Activated CD4-positive, alpha-beta T cell treated with anti-CD3 and anti-CD28 coated beads, Interleukin-2, Interleukin-6, amounts not matched to agents 100 ng/mL and 50 ng/mL, durations not matched to agents 16 hours and 8 hours (primary cell): ENCODE results near the gene TENM4.

Source experiments
- DNase-seq: peaks from one replicate; pipeline ENCODE4 v3.0.0-alpha.2; 2020

Gene TENM4

DNA sequence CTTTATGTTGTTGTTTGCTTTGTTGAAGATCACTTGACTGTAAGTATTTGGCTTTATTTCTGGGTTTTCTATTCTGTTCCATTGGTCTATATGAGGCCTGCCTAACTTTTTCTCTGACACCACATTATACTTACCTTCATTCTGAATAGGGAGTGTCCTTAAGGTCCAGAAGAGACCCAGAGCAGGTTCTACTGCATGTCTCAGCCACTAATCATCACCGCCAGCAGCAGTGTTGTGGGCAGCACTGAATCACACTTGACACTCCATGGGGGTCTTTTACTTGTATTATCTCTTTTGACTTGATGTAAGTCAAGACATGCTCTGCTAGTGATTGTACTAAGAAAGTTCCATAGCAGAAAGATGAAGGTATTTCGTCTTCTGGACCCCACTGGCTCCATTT lies 274.9 kb downstream of the TENM4 start:
- DNase-seq: no peak

DNA sequence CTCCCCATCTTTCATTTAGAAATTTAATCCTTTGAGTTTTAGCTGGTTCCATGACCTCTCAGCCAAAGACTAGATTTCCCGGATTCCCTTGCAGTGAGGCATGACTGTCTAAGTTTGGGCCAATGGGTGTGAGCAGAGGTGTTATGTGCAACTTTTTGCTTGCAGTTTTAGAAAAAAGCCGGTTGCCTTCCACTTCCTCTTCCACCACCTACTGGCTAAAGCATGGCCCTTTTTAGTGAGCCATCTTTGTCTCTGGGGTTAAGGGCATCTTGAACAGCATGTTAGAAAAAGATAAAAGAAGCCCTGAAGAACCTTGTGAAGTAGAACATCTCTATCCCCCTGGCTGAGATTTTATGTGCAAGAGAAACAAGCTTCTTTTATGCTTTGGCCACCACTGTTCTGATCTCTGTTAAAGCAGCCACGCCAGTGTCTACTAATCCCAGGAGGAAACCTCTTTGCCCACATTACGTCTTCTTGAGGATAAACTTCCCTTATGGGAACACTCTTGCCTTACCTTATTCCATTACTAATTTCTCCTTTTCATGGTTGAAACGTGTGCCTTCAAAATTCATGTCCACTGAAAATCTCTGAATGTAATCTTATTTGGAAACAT lies 279.9 kb downstream of the TENM4 start:
- no peak for DNase-seq

DNA sequence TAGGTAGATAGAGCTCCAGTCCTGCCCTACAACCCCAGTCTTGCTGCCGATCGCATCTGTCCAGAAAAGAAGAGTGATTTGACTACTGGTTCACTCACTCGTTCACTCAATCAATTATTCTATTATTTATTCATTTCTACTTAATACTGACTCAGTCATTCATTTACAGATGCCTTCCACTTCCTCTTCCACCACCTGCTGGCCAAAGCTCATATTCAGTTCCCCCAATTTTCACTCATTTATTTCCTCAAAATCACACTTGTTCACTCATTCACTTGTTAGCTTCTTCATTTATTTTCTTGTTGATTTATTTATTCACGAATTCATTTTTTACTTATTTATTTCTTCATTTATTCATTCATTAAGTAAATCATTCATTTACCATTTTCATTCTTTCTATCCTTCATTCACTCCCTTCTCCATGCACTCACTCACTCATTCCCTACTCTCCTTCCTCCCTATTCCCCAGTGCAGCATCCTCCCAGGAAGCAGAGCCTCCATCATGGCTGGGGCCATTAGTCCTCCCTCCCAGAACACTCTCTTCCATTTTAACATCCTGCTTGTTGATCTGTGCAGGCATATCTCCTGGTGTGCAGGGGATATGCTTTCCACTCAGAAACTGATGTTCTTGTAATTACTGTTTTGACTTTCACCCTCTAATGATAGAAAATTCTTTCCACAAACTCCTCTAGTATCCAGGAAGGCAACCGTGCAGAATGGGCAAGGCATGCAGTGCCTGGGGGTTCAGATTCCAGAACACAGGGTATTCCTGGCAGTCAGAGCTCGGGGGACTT lies 281.0 kb downstream of the TENM4 start:
- DNase-seq: no peak

DNA sequence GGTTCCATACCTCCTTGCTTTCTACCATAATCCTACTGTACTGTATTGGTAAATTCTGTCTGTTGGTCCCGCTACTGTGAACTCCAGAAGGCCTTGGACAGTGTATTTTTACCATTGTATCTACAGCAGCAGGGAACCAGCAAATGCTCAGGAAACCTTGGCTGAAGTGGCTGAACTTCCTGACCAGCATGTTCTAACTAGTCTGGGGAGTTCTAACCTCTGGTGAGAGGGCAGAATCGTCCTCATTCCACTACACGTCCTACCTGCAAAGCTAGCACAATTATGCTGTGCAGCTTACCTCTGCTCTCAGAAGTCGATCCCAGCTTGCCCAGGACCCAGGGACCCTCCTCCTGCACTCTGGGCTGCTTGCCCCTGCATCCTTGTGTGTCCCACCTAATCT lies 283.1 kb downstream of the TENM4 start:
- DNase-seq: no peak

DNA sequence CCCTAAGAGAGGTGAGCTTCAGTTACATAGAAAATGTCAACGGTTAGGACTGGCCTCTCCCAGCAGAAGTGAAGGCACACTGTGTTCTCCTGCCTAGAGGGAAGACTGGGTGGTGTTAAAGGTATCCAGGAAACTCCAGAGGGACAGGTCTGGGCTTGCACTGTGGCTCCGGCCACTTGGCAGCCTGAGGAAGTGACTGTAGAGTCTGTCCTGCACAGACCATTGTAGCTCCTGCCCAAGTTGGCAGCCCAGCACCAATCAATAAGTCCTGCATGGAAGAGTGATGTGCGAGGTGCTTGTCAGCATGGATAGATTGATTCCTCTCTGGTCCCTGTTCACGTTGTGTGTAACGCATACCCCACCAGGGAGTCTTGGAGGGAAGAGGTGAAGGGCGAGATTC lies 284.8 kb downstream of the TENM4 start:
- DNase-seq: no peak

DNA sequence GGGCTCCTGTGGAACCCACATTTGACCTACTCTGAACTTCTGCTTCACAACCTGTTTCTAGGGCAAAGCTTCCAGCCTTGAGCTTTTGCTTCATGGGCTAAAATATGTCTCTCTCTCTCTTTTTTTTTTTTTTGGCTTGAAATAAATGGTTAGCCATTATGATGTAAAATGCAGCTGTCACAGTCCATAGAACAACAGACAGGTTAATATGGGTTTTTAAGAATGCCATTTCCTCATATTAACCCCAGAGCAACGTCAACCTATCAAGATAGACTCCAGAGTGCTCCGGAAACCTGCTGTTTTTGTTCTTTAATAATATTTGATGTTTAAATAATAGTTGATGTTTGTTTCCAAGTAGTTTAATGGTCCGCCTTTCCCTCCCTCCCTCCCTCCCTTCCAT lies 285.6 kb downstream of the TENM4 start:
- DNase-seq: no peak

DNA sequence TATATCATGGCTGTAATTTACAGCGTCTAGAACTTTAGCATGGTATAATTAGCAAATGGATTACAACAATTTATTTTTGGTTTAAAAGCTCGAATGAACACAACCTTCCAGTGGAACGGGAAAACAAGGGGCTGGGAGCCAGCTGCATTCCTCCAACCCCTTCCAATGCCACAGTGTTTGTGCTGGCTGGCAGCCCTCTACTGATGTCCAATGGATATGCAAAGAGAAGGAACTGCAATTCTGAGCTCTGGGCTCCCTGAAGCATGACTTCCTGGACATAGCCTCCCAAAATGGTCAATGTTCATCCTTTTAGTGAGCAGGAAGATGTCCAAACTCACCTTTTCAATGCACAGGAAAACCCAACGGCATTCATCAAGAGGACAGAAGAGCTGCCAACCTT lies 288.3 kb downstream of the TENM4 start:
- DNase-seq: no peak

DNA sequence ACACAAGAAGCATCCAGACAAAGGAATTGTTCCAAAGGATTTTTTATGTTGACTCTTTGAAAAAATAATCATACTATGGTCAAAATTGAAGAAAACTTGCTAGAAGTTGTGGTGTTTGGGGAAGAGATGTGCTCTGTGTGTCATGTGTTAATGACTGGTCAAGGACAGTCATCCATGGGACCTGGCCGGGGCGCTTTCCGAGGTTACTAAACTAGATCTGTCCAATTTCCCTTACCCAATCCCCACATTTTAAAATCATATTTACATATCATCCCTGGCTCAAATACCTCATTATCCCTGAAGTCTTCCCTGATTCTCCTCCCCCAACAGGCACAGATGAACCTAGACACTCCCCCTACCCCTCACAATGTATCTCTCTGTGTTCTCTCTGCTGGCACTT lies 289.4 kb downstream of the TENM4 start:
- DNase-seq: no peak

DNA sequence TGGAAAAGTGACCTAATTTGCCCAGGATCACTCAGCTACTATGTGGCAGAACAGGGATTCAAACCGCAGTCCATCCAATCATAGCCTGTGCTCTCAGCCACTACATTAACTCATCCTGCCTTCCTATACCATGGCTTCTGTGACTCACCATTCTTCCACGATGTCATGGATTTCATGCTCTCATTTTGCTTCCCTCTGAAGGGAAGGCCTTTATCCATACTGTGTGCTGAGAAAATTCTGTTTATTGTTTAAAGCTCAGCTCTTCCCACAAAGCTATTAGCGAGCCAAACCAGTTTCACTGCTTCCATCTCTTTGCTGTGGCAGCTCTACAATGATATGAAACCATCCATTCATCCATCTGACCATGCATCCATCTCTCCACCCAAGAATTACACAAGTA lies 289.9 kb downstream of the TENM4 start:
- DNase-seq: no peak

DNA sequence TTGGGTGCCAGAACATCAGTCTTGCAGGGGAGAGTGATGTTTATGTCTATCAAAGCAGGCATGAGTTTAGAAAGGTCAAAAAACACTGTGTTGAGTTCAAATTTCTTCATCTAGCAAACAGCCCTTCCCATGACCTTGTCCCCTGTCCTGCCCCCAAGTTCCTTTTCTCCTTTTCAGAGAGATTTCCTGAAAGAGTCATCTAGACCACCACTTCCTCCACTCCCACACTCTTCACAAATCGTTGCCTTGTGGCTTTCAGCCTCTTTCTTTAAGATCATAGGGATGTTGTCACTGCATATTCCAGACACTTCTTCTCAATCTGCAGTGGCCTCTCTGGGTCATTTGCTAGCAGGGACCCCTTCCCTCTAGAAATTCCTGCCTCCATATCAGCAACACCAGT lies 290.5 kb downstream of the TENM4 start:
- no peak for DNase-seq

DNA sequence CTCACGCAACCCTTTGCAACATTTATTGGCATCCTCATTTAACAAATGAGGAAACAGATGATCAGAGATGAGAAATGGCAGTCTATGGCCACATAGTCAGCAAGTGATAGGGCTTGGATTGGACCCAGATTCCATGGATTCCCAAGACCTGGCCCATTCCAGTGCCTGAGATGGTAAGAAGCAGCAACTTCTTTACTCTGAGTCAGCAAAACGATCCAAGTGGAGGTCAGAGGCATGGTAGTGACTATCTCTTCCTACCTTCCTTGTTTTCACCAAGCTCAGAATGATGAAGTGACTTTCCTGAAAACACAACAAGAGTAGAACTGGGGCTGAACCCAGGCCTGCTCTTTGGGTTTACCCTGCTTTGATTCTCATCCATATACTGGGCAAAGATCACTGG lies 293.1 kb downstream of the TENM4 start:
- no peak for DNase-seq

DNA sequence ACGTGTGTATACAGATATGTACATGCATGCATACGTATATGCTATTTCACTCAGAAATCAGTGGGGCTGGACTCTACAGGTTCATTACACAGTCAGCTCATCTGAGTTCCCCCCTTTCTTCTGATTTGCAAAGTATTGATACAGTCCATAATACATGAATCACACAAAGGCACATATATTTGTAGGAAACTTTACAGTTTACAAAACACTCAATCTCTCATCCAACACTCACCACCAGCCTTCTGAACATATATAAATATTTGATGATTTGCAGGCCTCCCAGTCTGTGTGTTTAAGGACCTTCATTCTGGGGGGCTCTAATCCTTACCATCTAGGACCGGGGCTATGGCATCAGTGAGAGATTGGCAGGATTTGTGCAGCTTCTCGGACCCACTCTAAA lies 293.8 kb downstream of the TENM4 start:
- DNase-seq: no peak

DNA sequence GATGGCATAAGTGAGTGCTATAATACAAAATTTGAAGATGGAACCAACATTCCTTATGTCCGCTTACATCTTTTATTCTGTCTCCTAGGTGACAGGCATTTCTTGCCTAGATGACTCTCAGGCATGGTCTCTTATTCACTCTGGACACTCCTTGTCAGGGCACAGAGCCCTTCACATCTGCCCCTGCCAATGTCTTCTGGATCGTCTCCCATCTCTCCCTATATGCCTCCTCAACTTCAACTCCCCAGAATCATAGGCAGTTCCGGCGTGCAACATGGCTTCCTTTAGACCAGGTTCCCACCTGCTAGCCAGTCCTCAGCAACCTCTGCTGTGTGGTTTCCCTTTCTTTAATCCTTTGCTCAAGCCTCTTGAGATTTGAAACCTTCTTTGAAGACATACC lies 300.9 kb downstream of the TENM4 start:
- DNase-seq: no peak

DNA sequence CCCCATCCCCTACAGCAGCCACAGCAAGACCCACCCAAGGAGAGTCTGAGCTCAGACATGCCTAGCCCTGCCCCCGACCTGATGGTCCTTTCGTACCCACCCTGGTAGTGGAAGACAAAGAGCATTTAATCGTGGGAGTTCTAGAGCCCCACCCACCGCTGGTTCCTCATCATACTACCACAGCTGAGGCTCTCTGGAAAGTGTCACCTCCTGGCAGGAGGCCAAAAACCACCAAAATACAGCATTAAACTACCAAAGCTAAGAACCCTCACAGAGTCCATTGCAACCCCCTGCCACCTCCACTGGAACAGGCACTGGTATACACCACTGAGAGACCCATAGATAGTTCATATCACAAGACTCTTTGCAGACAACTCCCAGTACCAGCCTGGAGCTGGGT lies 311.1 kb downstream of the TENM4 start:
- DNase-seq: no peak

DNA sequence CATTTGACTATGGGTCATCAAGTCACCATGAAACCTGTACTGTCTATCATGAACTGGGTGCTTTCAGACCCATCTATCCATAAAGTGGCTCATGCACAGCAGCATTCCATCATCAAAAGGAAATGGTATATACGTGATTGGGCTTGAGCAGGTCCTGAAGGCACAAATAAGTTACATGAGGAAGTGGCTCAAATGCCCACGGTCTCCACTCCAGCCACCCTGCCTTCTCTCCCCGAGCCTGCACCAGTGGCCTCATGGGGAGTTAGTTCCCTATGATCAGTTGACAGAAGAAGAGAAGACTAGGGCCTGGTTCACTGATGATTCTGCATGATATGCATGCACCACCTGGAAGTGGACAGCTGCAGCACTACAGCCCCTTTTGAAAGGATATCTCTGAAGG lies 312.5 kb downstream of the TENM4 start:
- DNase-seq: no peak

DNA sequence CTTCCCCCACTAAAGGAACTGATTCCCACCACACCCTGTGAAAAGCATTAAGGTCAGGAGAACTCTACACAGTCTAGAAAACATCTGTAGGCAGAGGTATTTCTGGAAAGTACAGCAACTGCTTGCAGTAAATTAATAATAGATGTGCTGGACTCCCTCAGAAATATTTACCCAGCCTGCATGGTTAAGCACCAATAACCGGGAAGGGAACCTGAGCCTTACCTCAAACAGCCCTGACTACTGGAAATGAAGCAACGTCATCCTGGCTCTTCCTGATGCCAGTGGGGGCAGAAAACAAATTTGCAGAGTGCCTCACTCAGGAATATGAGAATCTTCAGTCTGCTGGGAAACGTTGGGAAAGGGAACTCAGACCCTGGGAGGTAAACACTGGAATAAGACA lies 318.1 kb downstream of the TENM4 start:
- DNase-seq: no peak

DNA sequence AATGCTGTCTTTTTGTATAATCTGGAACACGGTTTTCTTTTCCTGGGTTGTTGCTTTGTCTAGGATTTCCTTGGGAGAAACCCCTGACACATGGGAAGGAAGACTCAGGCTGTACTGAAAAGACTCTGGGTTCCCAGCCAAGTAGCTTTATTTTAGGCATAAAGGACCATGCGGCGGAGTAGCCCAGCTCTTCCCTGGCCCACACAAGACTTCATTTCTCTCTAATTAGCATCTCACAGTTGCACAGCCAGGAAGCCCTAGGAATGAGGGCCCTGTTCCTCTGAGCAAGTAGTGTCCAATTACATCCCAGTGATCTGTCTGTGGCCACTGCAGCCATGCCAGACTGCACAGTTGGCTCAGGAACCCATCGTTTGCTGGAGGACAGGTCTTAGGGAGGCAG lies 319.5 kb downstream of the TENM4 start:
- DNase-seq: no peak

DNA sequence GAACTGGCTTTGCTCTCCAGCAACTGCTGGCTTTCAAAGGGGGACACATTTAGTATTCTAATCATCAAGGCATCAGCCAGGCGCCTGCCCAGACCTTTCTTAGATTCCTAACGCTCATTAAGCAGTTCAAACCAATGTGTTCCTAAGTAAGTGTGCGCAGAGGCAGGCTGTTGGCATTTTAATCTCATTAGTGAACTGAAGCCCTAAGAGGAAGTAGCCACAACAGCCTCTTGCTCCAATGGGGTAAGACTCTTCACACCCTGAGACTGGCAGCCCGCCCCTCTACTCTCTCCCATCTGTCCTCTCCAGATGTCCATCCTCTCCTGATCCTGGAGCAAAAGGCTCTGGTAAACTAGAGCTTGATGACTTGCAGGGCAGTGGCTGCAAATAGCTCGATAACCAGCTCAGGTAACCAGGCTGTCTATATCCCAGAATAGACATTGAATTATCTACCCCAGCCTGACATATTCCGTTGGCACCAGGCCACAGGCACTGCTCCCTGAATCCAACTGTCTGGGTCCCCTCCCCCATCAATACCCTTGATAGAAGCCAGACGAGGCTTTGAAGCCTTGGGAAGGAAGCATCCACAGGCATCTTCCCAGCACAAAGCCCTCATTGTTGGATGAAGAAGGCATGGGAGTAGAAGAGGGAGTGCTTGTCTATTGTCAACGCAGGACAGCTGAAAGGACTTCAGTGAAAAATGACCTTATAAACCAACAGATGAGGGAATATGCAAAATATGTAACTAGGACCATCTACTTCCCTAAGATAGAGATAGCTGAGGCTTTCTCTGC lies 321.1 kb downstream of the TENM4 start:
- DNase-seq: no peak

DNA sequence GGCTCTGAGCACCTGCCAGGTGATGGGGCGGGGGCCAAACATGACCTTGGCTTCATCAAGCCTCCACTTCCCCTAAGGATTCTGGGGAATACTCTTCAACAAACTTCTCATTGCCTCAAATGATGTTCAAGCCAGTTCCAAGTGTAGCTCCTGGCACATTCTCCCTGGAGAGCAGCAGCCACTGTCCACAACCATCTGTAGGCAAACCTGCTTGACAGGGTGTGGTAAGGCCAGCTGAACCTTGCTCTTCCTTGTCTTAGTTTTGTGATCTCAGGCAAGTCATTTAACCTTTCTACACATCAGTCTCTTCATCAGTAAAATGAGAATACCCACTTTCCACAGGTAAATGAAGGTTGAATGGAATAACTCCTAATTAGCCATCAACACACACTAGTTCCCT lies 323.3 kb downstream of the TENM4 start:
- DNase-seq: no peak

DNA sequence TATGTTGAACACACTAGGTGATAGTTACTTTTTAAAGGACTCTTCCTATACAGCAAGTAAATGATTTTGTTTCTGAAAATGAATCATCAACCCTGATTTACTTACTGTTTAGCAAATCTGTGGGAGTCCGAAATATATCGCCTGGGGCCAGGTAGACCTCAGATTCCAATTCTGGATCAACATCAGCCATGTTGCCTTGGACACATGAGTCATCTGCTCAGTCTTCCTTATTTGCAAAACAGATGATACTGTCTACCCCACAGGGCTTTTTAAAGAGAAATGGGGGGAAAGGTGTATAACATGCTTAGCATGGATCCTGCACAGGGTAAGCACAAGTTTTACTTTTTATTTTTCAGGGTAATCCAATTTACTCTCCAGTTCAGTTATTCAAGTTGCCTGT lies 324.2 kb downstream of the TENM4 start:
- no peak for DNase-seq

DNA sequence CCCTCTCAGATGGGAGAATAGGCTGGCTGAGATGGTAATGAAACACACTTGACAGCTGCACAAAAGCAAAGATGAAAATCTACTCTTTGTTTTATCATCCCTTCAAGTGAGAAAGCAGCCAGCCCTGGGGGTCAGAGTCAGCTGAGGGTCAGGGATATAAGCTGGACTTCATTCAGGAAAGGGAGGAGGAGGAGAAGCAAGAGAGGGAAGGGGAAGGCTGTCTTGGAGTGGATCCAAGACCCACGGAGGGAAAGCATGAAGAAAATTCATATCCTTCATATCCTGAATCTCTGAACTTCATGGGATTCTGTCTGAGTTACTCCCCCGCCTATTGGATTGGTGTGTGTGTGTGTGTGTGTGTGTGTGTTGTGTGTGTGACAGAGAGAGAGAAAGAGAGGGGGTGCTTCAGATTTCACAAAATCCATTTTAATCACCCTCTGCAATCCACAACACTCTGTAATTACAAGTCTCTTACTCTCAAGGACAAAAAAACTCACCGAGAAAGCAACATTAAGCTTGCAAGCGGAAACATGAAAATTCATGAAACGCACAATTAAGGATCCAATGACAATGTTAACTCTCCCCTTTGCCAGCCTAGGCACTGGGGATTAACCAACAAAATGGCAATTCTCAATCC lies 327.7 kb downstream of the TENM4 start:
- DNase-seq: no peak

DNA sequence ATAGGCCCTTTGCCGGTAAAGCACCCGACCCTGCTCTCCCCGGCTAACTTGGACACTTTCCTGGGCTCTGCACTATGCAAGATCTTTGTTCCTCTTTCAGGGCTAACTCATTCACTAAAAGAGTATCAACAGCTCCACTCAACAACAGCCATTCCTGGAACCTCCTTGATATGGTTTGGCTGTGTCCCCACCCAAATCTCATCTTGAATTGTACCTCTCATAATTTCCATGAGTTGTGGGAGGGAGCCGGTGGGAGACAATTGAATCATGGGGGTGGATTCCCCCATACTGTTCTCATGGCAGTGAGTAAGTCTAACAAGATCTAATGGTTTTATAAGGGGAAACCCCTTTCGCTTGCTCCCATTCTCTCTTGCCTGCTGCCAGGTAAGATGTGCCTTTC lies 330.0 kb downstream of the TENM4 start:
- no peak for DNase-seq

DNA sequence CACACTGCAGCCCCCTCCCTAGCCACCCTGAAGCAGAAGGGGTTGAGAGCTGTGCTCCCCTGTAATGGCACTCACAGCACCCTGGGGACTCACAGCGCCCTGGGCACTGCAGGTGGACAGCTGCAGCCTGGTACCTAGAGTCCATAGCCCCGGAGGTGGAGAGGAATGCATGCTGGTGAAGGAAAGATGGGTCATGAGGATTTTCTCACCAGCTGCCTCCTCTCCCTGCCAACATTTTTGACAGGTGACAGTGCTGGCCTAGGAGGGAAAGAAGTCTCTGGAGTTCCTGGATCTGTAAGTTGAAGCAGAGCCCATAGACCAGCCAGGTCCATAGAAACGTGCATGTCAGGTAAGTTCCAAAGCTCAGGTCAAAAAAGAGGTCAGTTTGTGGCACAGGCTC lies 330.5 kb downstream of the TENM4 start:
- DNase-seq: no peak

DNA sequence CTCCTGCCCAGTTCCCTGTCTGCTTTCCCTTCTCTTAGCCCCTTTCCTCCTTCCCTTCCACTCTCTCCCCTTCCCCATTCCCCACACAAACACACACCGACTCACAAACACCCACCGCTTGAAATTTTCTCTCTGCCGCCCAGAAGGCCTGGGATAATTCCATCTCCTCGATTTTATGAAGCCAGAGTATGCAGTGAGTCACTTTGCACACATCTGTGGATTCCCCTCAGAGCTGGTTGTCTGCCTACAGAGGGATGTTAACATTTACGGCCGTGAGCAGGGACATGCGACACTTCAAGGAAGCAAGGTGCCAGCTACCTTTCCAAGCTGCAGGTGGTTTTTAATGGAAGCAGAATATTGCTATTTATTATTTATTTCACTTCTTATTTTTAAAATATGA lies 332.0 kb downstream of the TENM4 start:
- DNase-seq: no peak
